CD4-positive, alpha-beta T cell treated with Interleukin-17A for 1 hour (primary cell): ENCODE measurements around the gene ZNF705A.
"Not testable (repeated sequence)": the region's sequence is repeated elsewhere in the genome, so short reads cannot be mapped to it uniquely, and the experiment has no call there.

Source experiments
- DNase-seq: peaks from one replicate; pipeline ENCODE4 v3.0.0-alpha.2; 2020

Gene ZNF705A

GRCh38 chr12:8188088-8188487 is 31.3 kb downstream of the ZNF705A start:
- not testable (repeated sequence) for DNase-seq

- not testable (repeated sequence) for DNase-seq
Measured at GRCh38 chr12:8197685-8198308, 41.0 kb downstream of the ZNF705A start.

GRCh38 chr12:8218711-8219382 is 62.0 kb downstream of the ZNF705A start:
- not testable (repeated sequence) for DNase-seq

- DNase-seq, result not testable (repeated sequence)
Measured at GRCh38 chr12:8221375-8221774, 64.6 kb downstream of the ZNF705A start.

- DNase-seq, result not testable (repeated sequence)
Measured at GRCh38 chr12:8221844-8222243, 65.0 kb downstream of the ZNF705A start.

- not testable (repeated sequence) for DNase-seq
Measured at GRCh38 chr12:8222303-8222702, 65.5 kb downstream of the ZNF705A start.

- DNase-seq, result not testable (repeated sequence)
Measured at GRCh38 chr12:8223646-8224045, 66.8 kb downstream of the ZNF705A start.

- DNase-seq, result not testable (repeated sequence)
Measured at GRCh38 chr12:8224782-8225181, 68.0 kb downstream of the ZNF705A start.

- no peak for DNase-seq
Measured at GRCh38 chr12:8226355-8226754, 69.5 kb downstream of the ZNF705A start.

- DNase-seq, result peak; percentile 13
Measured at GRCh38 chr12:8226992-8227731, 70.3 kb downstream of the ZNF705A start, which contains the start of gene FAM90A1. TSS of gene FAM90A1 (minus strand) at chr12:8227618. CDS start at chr12:8224832, 2,786 bp downstream.

- not testable (repeated sequence) for DNase-seq
Measured at GRCh38 chr12:8227732-8228077, 70.9 kb downstream of the ZNF705A start.

- not testable (repeated sequence) for DNase-seq
Measured at GRCh38 chr12:8228607-8229006, 71.8 kb downstream of the ZNF705A start.

- DNase-seq, result not testable (repeated sequence)
Measured at GRCh38 chr12:8229486-8229885, 72.7 kb downstream of the ZNF705A start.
